Liver (tissue), 9 donors: ENCODE data around the gene CUBN. TPM values are rescaled to one million over a fixed set of nuclear protein-coding genes. Genes with fewer than 3 reads are reported as not detected.

Experiments used
- DNase-seq: peaks from one replicate; pipeline ENCODE4 v3.0.0-alpha.2; 2017; ENCODE audit warnings: low spot score
- H3K27ac ChIP-seq, 2 donors: one replicate each; pipeline ENCODE4 v1.7.0; 2013; ENCODE audit warnings: inconsistent platforms in 2 of 2, low read length in 2 of 2, control low read depth in 1 of 2, low read depth in 1 of 2, mild to moderate bottlenecking in 1 of 2
- H3K27me3 ChIP-seq, 4 donors: one replicate each; pipeline versions ENCODE4 v1.6.1 to v1.7.0; 2013; ENCODE audit warnings: low read length in 3 of 4, inconsistent platforms in 1 of 4, mild to moderate bottlenecking in 1 of 4, moderate library complexity in 1 of 4; ENCODE audit not compliant: control insufficient read depth in 4 of 4, insufficient read depth in 4 of 4
- H3K36me3 ChIP-seq, 4 donors: one replicate each; pipeline versions ENCODE4 v1.6.1 to v1.7.0; 2013; ENCODE audit warnings: low read length in 3 of 4, mild to moderate bottlenecking in 3 of 4, low read depth in 1 of 4, moderate library complexity in 1 of 4; ENCODE audit not compliant: control insufficient read depth in 4 of 4, insufficient read depth in 3 of 4
- H3K4me1 ChIP-seq, 4 donors: one replicate each; pipeline versions ENCODE4 v1.6.1 to v1.7.0; 2013; ENCODE audit warnings: low read length in 3 of 4, mild to moderate bottlenecking in 3 of 4, moderate library complexity in 1 of 4; ENCODE audit not compliant: control insufficient read depth in 4 of 4, insufficient read depth in 4 of 4
- H3K4me3 ChIP-seq, 3 donors: one replicate each; pipeline versions ENCODE4 v1.6.1 to v1.7.0; 2013; ENCODE audit warnings: low read length in 3 of 3, control low read depth in 1 of 3, low read depth in 1 of 3, mild to moderate bottlenecking in 1 of 3
- H3K9ac ChIP-seq, 2 donors: one replicate each; pipeline ENCODE4 v1.7.0; 2013; ENCODE audit warnings: low read length in 2 of 2, mild to moderate bottlenecking in 2 of 2, moderate library complexity in 2 of 2, control low read depth in 1 of 2, low read depth in 1 of 2
- H3K9me3 ChIP-seq, 4 donors: one replicate each; pipeline versions ENCODE4 v1.6.1 to v1.7.0; 2013; ENCODE audit warnings: low read length in 3 of 4; ENCODE audit not compliant: control insufficient read depth in 4 of 4
- EGR1 ChIP-seq, 2 donors: IDR thresholded peaks; 2 replicates each; pipeline ENCODE4 v1.6.1; 2016 to 2018; ENCODE audit warnings: antibody characterized with exemption in 2 of 2, low read depth in 2 of 2
- FOXA1 ChIP-seq: IDR thresholded peaks from 2 replicates; pipeline ENCODE4 v1.6.1; 2016; ENCODE audit warnings: antibody characterized with exemption
- FOXA2 ChIP-seq: IDR thresholded peaks from 2 replicates; pipeline ENCODE4 v1.6.1; 2016; ENCODE audit warnings: antibody characterized with exemption
- GABPA ChIP-seq, 2 donors: IDR thresholded peaks in 1 of 2; conservative IDR thresholded peaks in 1 of 2; 2 replicates each; pipeline ENCODE4 v1.6.1; 2016; ENCODE audit warnings: antibody characterized with exemption in 2 of 2, mild to moderate bottlenecking in 1 of 2, moderate library complexity in 1 of 2
- HNF4A ChIP-seq, 2 donors: conservative IDR thresholded peaks; 2 replicates each; pipeline ENCODE4 v1.6.1; 2016; ENCODE audit warnings: antibody characterized with exemption in 2 of 2, mild to moderate bottlenecking in 2 of 2
- HNF4G ChIP-seq: IDR thresholded peaks from 2 replicates; pipeline ENCODE4 v1.6.1; 2016; ENCODE audit warnings: antibody characterized with exemption
- JUND ChIP-seq, 2 donors: IDR thresholded peaks; 2 replicates each; pipeline ENCODE4 v1.6.1; 2016; ENCODE audit warnings: antibody characterized with exemption in 2 of 2
- NR2F2 ChIP-seq: IDR thresholded peaks from 2 replicates; pipeline ENCODE4 v1.6.1; 2016; ENCODE audit warnings: antibody characterized with exemption
- RAD21 ChIP-seq, 2 donors: IDR thresholded peaks; 2 replicates each; pipeline ENCODE4 v1.6.1; 2016; ENCODE audit warnings: antibody characterized with exemption in 2 of 2, mild to moderate bottlenecking in 2 of 2
- RXRA ChIP-seq, 2 donors: IDR thresholded peaks; 2 replicates each; pipeline ENCODE4 v1.6.1; 2017 to 2018; ENCODE audit warnings: antibody characterized with exemption in 2 of 2, mild to moderate bottlenecking in 1 of 2
- SP1 ChIP-seq: IDR thresholded peaks from 2 replicates; pipeline ENCODE4 v1.6.1; 2018; ENCODE audit warnings: antibody characterized with exemption, mild to moderate bottlenecking
- TAF1 ChIP-seq: conservative IDR thresholded peaks from 2 replicates; pipeline ENCODE4 v1.6.1; 2016; ENCODE audit warnings: antibody characterized with exemption, mild to moderate bottlenecking
- YY1 ChIP-seq: IDR thresholded peaks from 2 replicates; pipeline ENCODE4 v1.6.1; 2016; ENCODE audit warnings: antibody characterized with exemption, mild to moderate bottlenecking
- WGBS: extraction: QIAGEN DNeasy Blood & Tissue Kit; methylation state at CpG from one replicate; pipeline ENCODE4 v1.1.7; 2013; 5-methylcytosine and 5-hydroxymethylcytosine counted together
- polyA plus RNA-seq, 2 donors: library from polyadenylated mRNA; stranded (reverse) in 1 of 2; unstranded in 1 of 2; fragments of 200-250 nt in 1 of 2; fragments of >200 nt in 1 of 2; fragmentation: Nextera tagmentation in 1 of 2; extraction: Ambion mirVana in 1 of 2; gene quantifications; one replicate each; pipeline versions ENCODE4 v1.2.1 to v1.2.3, GENCODE V29; 2013 to 2015
- total RNA-seq, 2 donors: library from RNA; depleted of rRNA; stranded (reverse); fragments of >200 nt; gene quantifications; one replicate each; pipeline ENCODE4 v1.2.3, GENCODE V29; 2014
- TF ChIP-seq, protein P1 (sequence below): IDR thresholded peaks from 2 replicates; pipeline ENCODE4 v1.6.1; 2016; ENCODE audit warnings: antibody characterized with exemption
- TF ChIP-seq, protein P2 (sequence below): IDR thresholded peaks from 2 replicates; pipeline ENCODE4 v1.6.1; 2016; ENCODE audit warnings: antibody characterized with exemption, mild to moderate bottlenecking
- TF ChIP-seq, protein P3 (sequence below): fragments of 150-350 bp; IDR thresholded peaks from 2 replicates; pipeline ENCODE4 v1.5.1; 2017; ENCODE audit warnings: improper control_type of control experiment, low read depth, low read length; ENCODE audit not compliant: missing input control
- TF ChIP-seq, protein P4 (sequence below): IDR thresholded peaks from 2 replicates; pipeline ENCODE4 v1.6.1; 2016; ENCODE audit warnings: antibody characterized with exemption
- TF ChIP-seq, protein P5 (sequence below): IDR thresholded peaks from 2 replicates; pipeline ENCODE4 v1.6.1; 2016; ENCODE audit warnings: antibody characterized with exemption
- donor health status: healthy.
- donor health status: healthy.
- donor health status: healthy.
- donor health status: healthy.
- donor health status: healthy.

Gene CUBN
- total and polyA plus RNA-seq, 4 donors: 0.01 to 0.67 (median 0.30) TPM

DNA sequence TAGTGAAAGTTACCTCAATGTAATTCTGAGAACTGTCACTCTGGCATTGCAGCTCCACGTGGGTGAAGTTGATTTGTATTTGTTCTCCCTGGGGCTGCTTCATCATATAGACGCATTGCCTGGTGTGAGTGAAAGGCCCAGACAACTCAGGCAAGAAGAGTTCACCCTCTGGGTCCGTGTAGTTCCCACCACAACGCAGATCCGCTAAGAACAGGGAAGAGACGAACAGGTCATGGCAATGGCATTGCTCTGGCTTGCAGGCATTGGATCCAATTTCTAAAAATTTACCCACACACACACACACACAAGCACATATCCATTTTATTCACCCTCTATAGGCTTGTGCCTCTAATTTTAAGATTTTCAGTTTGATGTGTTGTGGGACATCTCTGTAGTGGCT, 45.4 kb downstream of the CUBN start:
- TF ChIP-seq JUND (IDR thresholded peaks at IDR 0.05): no peak
- no peak for TF ChIP-seq HNF4A (conservative IDR thresholded peaks at IDR 0.05)
- TF ChIP-seq RAD21 (IDR thresholded peaks at IDR 0.05): no peak
- Histone ChIP-seq H3K27ac (no peak overlapping the region), H3K27me3 (no peaks in the 10 kb centered on the region), H3K4me1 (no peaks in the 10 kb centered on the region), H3K4me3 (no peak overlapping the region), H3K9ac (no peak overlapping the region), H3K9me3 (no peaks in the 10 kb centered on the region), H3K36me3 (no peaks in the 10 kb centered on the region)
- 91% methylated on average over 6 of the region's 6 CpGs for WGBS
- no peak for DNase-seq

DNA sequence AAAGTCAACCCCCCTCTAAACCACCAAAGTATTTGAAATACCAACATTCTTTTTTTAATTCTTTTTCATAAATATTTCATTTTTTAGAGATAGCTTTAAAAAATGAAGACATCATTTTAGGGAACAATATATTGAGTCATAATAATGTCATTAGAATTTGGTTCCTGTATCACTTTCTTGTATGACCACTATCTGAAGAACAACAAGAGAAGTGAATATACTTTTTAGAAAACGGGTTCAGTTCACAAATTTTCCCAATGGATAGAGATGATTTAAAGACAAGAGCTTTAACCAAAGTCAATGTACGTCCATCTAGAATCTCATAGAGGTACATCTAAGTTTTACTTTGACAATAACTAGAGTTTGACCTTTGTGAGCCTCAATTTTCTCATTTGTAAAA, 48.2 kb downstream of the CUBN start:
- no peak overlapping the region for H3K27ac ChIP-seq
- DNase-seq: no peak
- H3K4me3 ChIP-seq: no peak overlapping the region
- no peaks in the 10 kb centered on the region for H3K36me3 ChIP-seq
- H3K27me3 ChIP-seq: no peaks in the 10 kb centered on the region
- TF ChIP-seq, protein P1, sequence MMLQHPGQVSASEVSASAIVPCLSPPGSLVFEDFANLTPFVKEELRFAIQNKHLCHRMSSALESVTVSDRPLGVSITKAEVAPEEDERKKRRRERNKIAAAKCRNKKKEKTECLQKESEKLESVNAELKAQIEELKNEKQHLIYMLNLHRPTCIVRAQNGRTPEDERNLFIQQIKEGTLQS: no peak
- TF ChIP-seq RAD21 (IDR thresholded peaks at IDR 0.05) (no peak), GABPA (IDR thresholded peaks at IDR 0.05 in 1 of 2, conservative IDR thresholded peaks at IDR 0.05 in 1 of 2) (no peak), HNF4A (conservative IDR thresholded peaks at IDR 0.05) (no peak), HNF4G (no peak), SP1 (no peak), RXRA (IDR thresholded peaks at IDR 0.05) (no peak), JUND (IDR thresholded peaks at IDR 0.05) (no peak), EGR1 (IDR thresholded peaks at IDR 0.05; ENCODE audit: low read depth in 2 of 2) (no peak), NR2F2 (no peak), YY1 (no peak), FOXA2 (no peak), FOXA1 (no peak), TAF1 (no peak)
- TF ChIP-seq, protein P2, sequence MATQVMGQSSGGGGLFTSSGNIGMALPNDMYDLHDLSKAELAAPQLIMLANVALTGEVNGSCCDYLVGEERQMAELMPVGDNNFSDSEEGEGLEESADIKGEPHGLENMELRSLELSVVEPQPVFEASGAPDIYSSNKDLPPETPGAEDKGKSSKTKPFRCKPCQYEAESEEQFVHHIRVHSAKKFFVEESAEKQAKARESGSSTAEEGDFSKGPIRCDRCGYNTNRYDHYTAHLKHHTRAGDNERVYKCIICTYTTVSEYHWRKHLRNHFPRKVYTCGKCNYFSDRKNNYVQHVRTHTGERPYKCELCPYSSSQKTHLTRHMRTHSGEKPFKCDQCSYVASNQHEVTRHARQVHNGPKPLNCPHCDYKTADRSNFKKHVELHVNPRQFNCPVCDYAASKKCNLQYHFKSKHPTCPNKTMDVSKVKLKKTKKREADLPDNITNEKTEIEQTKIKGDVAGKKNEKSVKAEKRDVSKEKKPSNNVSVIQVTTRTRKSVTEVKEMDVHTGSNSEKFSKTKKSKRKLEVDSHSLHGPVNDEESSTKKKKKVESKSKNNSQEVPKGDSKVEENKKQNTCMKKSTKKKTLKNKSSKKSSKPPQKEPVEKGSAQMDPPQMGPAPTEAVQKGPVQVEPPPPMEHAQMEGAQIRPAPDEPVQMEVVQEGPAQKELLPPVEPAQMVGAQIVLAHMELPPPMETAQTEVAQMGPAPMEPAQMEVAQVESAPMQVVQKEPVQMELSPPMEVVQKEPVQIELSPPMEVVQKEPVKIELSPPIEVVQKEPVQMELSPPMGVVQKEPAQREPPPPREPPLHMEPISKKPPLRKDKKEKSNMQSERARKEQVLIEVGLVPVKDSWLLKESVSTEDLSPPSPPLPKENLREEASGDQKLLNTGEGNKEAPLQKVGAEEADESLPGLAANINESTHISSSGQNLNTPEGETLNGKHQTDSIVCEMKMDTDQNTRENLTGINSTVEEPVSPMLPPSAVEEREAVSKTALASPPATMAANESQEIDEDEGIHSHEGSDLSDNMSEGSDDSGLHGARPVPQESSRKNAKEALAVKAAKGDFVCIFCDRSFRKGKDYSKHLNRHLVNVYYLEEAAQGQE: no peak
- TF ChIP-seq, protein P3, sequence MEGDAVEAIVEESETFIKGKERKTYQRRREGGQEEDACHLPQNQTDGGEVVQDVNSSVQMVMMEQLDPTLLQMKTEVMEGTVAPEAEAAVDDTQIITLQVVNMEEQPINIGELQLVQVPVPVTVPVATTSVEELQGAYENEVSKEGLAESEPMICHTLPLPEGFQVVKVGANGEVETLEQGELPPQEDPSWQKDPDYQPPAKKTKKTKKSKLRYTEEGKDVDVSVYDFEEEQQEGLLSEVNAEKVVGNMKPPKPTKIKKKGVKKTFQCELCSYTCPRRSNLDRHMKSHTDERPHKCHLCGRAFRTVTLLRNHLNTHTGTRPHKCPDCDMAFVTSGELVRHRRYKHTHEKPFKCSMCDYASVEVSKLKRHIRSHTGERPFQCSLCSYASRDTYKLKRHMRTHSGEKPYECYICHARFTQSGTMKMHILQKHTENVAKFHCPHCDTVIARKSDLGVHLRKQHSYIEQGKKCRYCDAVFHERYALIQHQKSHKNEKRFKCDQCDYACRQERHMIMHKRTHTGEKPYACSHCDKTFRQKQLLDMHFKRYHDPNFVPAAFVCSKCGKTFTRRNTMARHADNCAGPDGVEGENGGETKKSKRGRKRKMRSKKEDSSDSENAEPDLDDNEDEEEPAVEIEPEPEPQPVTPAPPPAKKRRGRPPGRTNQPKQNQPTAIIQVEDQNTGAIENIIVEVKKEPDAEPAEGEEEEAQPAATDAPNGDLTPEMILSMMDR: no peak
- TF ChIP-seq, protein P4, sequence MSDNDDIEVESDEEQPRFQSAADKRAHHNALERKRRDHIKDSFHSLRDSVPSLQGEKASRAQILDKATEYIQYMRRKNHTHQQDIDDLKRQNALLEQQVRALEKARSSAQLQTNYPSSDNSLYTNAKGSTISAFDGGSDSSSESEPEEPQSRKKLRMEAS: no peak
- TF ChIP-seq, protein P5, sequence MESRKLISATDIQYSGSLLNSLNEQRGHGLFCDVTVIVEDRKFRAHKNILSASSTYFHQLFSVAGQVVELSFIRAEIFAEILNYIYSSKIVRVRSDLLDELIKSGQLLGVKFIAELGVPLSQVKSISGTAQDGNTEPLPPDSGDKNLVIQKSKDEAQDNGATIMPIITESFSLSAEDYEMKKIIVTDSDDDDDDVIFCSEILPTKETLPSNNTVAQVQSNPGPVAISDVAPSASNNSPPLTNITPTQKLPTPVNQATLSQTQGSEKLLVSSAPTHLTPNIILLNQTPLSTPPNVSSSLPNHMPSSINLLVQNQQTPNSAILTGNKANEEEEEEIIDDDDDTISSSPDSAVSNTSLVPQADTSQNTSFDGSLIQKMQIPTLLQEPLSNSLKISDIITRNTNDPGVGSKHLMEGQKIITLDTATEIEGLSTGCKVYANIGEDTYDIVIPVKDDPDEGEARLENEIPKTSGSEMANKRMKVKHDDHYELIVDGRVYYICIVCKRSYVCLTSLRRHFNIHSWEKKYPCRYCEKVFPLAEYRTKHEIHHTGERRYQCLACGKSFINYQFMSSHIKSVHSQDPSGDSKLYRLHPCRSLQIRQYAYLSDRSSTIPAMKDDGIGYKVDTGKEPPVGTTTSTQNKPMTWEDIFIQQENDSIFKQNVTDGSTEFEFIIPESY: no peak
- H3K9ac ChIP-seq: no peak overlapping the region
- 87% methylated on average over 2 of the region's 2 CpGs for WGBS
- no peaks in the 10 kb centered on the region for H3K4me1 ChIP-seq
- no peaks in the 10 kb centered on the region for H3K9me3 ChIP-seq
